Ureter (tissue), 1 donor: ENCODE measurements around the gene HS3ST5. TPM values are rescaled to one million over a fixed set of nuclear protein-coding genes. Genes with fewer than 3 reads are reported as not detected.
"Not testable (repeated sequence)": the region's sequence is repeated elsewhere in the genome, so short reads cannot be mapped to it uniquely, and the experiment has no call there.

Source experiments
- DNase-seq: peaks from one replicate; pipeline ENCODE4 v3.0.0-alpha.2; 2020; ENCODE audit warnings: low spot score
- total RNA-seq: library from RNA; stranded (reverse); gene quantifications from one replicate; pipeline ENCODE4 v1.2.4, GENCODE V29; 2023
- donor health status: DM: yes; HTN: yes; CAD: no.

Gene HS3ST5
- total RNA-seq, 1 donor from 2014 or later: 3.2 TPM

DNA sequence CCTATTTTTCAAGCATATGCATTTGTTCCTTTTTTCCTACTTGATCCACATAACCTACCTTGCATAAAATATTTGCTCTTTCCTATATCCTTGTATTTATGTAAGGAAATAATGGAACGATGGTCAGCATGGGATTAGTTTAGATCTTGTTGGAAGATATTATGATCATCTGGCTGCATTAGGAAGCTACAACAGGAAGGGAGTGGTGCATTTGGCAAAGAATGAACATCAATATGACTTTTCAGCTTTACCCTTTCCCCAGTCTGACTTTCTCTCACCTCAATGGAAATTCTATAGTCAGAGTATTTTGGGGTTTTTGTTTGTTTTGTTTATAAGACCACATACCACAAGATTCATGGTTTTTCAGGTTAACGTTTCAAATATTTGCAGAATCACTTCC lies 66.0 kb downstream of the HS3ST5 start:
- DNase-seq: no peak

- no peak for DNase-seq
These were observed 68.0 kb downstream of the HS3ST5 start for GRCh38 chr6:114274836-114275235.

DNA sequence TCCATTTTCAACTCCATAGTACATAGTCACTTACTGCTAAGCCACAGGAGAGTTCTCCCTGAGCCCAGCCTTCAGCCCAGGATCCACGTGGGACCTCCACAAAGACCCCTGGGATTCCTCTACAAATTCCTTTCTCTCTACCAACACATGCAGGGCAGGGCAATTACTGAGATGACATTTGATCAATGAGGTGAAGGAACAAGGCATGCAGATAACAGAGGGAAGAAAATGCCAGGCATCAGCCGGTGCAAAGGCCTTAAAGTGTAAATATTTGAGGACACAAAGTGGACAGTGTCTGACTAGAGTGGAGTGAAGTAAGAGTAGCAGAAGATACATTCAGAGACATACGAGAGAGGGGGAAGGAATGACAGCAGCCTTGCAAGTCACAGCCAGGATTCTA lies 70.2 kb downstream of the HS3ST5 start:
- DNase-seq: no peak

DNA sequence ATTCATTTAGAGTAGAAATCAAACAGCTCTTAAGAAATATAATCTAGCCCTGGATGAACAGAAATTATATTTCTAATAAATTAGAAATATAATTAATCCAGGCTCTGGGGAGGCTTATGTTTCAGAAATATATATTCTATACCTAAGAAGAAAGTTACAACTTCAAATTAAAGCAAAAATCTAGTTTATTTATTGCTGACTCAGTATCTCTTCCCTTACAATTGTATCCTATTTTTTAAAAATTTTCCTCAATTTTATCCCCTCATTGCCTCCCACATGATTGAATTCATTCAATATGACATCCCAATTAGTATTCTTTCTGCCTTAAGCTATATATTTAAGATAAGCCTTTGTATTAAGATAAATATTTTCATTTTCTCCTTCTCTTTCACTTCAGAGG lies 71.4 kb downstream of the HS3ST5 start:
- no peak for DNase-seq

GRCh38 chr6:114267897-114268296 lies 74.9 kb downstream of the HS3ST5 start:
- no peak for DNase-seq

- DNase-seq: no peak
These were observed 82.0 kb downstream of the HS3ST5 start for GRCh38 chr6:114260810-114261209.

- DNase-seq: no peak
These were observed 84.4 kb downstream of the HS3ST5 start for GRCh38 chr6:114258376-114258775.

GRCh38 chr6:114253431-114253830 lies 89.4 kb downstream of the HS3ST5 start:
- DNase-seq: no peak

- no peak for DNase-seq
These were observed 93.3 kb downstream of the HS3ST5 start for GRCh38 chr6:114249522-114249921.

DNA sequence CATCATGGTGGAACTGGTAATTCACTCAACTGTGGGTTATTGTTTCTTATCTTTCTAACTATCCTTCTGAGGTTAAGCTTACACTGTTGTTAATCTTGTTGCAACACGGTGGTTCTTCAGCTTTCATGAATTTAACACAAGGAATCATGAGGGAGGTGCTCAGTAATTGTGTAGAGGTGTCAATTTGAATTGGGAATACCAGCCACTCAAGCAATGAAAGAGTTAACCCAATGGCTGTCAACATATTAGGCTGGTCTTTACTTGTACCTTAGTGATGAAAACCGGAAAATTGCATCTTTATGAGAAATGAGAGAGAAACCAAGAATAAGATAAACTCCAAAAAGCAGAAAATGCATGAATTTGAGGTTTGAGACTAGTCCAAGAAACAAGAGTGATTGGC lies 95.7 kb downstream of the HS3ST5 start:
- no peak for DNase-seq

- DNase-seq: no peak
These were observed 102.0 kb downstream of the HS3ST5 start for GRCh38 chr6:114240796-114241195.

- DNase-seq: no peak
These were observed 114.1 kb downstream of the HS3ST5 start for GRCh38 chr6:114228675-114229074.

DNA sequence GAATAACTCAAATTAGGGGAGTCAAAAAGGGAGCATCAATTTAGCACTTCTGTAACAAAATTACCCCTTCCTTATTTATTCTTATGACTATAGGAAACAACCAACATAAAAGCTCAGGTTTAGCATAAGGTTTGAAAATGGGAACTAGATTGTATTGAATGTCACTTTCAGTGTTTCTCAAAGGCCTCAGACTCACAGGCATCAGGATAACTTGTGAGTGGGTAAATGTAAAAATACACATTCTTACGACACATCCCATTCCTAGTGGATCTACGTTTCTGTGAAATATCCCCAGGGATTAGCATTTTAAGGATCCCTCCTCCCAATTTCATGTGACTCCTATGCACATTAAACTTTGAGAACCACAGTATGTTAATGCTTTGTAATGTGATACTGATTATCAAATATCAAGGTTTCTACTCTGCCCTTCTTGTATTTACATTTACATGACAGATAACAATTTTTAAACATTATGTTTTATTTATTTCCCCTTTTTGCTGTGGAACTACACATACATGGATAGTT lies 114.8 kb downstream of the HS3ST5 start:
- no peak for DNase-seq

- DNase-seq: no peak
These were observed 122.6 kb downstream of the HS3ST5 start for GRCh38 chr6:114220241-114220640.

DNA sequence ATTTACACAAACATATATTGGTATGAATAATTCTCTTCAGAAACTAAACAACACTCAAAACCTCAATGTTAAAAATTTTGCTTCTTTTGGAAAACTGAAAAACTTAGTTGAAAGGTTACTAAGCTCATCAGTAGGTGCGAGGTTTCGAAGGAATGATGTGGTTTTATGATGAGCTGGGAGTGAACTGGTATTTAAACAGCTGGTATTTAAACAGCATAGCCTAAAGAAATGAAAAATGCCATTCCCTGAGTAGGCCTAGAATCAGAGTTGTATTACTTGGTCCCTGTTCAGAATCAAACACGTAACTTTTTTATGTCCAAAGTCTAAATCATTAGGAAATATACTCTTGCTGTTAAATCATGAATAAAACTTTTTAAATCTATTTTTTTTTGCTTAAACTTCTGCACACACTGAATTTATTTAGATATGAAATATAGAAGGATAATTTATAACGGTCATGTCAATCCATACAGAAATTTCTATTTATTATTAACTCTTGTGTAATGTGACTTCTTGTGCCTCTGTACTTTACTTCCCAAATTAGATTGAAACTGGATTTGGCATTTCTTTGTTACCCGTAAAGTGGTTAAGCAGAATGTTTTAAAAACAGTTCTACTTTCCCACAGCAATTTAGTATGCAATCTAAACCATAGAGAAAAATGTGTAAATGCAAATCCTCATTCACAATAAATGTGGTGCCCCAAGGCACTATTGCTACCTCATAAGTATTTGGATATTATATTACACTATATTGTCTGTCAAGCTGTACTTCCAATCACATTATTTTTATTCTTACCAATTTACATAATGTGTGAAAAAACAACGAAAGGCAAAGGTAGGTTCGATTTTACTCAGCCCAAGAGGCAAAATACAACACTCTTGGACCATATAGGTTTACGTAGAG lies 124.1 kb downstream of the HS3ST5 start:
- no peak for DNase-seq

DNA sequence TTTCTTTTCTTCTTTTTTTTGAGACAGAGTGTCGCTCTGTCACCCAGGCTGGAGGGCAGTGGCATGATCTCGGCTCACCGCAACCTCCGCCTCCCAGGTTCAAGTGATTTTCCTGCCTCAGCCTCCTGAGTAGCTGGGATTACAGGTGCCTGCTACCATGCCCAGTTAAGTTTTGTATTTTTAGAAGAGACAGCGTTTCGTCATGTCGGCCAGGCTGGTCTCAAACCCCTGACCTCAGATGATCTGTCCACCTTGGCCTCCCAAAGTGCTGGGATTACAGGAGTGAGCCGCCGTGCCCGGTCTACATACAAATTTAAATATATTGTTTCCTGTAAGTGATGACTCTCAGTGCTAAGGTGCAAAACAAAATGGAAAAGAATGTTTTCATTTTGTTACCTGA lies 124.8 kb downstream of the HS3ST5 start:
- DNase-seq: not testable (repeated sequence)

DNA sequence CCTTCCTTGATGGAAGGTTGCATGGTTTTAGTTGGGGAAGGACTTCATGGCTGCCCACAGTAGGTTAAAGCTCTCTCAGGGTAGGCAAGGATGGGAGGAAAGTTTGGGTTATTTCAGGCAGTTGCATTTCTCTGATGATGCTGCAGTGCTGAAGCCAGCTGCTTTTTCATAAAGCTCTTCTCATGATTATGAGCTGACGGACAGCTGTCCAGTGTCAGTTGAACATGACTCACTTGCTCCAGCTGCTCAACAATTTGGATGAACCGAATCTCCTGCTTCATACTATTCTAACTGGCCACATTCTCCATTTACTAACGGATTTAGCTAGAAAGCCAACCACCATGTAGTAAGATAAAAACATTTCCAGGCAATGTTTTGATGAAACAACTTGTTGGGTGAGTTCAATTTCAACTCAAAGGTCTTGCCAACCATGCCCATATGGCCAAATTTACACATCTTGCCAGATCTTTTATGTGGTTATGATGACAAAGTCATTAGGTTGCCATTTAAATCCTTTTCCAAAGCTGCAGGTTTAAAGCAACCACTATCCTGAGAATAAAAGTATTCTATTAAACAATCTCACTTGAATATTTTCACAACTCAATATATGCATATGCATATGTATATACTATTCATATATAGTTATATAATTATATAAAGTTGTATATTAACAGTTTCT lies 125.9 kb downstream of the HS3ST5 start:
- no peak for DNase-seq

GRCh38 chr6:114210467-114210866 lies 132.4 kb downstream of the HS3ST5 start:
- no peak for DNase-seq

GRCh38 chr6:114203460-114203859 lies 139.4 kb downstream of the HS3ST5 start:
- DNase-seq: no peak

DNA sequence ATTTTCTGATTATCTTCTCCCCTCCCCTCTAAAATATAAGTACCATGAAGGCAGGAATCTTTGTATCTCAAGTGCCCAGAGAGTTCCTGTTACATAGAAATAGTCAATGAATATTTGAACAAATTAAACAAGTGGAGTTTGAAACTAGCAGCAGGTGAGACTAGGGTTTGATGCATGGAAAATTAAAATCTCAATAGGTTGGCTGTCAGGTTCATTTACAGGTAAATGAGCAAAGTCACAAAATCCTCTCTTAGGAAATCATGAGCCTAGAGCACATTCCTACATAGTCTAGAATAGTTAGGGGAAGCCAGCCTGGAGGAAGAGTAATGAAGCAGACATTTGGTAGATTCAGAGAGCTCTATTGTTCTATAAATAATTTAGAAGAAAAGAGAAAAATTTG lies 140.4 kb downstream of the HS3ST5 start:
- no peak for DNase-seq

DNA sequence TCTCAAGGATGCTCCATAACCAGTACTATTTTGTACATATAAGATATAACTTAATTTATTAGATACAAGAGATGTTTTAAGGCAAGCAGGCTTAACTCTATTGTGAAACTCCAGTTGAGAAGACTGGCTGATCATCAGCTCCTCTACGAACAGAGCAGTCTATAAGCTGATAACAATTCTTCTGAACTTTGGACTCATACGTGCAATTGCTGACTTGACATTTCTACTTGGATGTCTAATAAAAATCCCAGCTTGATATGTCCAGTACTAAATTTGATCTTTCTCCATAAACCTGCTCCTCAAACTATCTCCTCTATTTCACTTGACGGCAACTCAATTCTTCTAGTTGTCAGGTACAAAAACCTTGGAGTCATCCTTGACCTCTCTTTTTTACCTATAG lies 141.9 kb downstream of the HS3ST5 start:
- no peak for DNase-seq

DNA sequence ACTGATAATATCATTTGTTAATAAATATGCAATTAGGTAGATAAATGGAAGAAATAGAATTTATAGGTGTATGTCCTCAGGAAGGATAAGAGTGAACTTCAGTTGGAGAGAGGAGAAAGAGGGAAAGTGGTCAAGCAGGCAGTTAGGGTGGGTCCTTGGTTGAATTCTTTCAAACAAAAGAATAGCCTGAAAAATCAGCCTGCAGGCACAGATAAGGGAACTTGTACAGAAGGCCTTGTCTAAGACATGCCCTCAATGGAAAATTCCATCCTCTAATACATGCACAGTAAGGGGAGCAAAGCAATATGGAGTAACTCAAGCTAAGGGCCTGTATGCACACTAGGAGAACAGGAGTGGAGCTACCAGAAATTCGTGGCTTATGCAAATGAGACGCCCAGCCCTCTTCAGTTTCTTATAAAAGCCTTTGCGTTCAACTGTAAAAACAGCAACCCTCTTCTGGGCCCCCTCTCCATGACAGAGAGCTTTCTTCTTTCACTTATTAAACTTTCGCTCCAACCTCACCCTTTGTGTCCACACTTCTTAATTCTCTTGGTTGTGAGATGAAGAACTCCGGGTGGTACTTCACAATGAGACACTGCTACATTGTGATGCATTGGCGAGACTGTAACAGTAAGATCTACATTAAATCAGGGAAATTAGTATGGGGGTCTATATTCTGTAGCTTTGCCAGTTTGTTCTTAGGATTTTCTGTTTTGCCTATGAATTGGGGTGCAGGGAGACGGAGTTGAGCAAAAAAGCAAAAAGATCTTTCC lies 147.0 kb downstream of the HS3ST5 start:
- no peak for DNase-seq
